ENCODE results near the gene FREM2. TPM values are rescaled to one million over a fixed set of nuclear protein-coding genes. Genes with fewer than 3 reads are reported as not detected.

The FREM2 gene
- total RNA-seq, 4 donors from 2014 or later, result 0.06 to 0.19 (median 0.13) TPM; not detected in 1

- no peaks in the 10 kb centered on the region for H3K36me3 ChIP-seq
- no peak overlapping the region for H3K27ac ChIP-seq
- TF ChIP-seq CTCF (IDR thresholded peaks at IDR 0.05) (no peak), POLR2A (IDR thresholded peaks at IDR 0.05) (no peak)
- intact Hi-C loops (cut with DNase I), result no loop called here
- no peaks in the 10 kb centered on the region for H3K4me1 ChIP-seq
- WGBS, 2 donors, result 57 to 62% methylated on average over 8 of the region's 8 CpGs
- no peaks in the 10 kb centered on the region for H3K27me3 ChIP-seq
- no peak overlapping the region for H3K4me3 ChIP-seq
- H3K9me3 ChIP-seq, result no peaks in the 10 kb centered on the region
- no peak for DNase-seq
Observed at GRCh38 chr13:38830442-38831045, 143.7 kb downstream of the FREM2 start.

- DNase-seq, result no peak
- no peak overlapping the region for H3K4me3 ChIP-seq
- no peaks in the 10 kb centered on the region for H3K4me1 ChIP-seq
- H3K36me3 ChIP-seq, result no peaks in the 10 kb centered on the region
- no peak overlapping the region for H3K27ac ChIP-seq
- intact Hi-C loops (cut with DNase I), result no loop called here
- 38 to 85% methylated on average over 1 of the region's 1 CpG for WGBS, 2 donors
- H3K9me3 ChIP-seq, result peaks cover 0 to 1% (median 0%) of the 10 kb centered on the region in 3 donors
- H3K27me3 ChIP-seq, result no peaks in the 10 kb centered on the region
- TF ChIP-seq POLR2A (IDR thresholded peaks at IDR 0.05) (no peak), CTCF (IDR thresholded peaks at IDR 0.05) (no peak)
Observed at GRCh38 chr13:38844581-38844980, 157.7 kb downstream of the FREM2 start.

- no peak overlapping the region for H3K27ac ChIP-seq
Observed at GRCh38 chr13:38848360-38848759, 161.5 kb downstream of the FREM2 start.

GRCh38 chr13:38849315-38849714 is 162.4 kb downstream of the FREM2 start:
- Histone ChIP-seq H3K36me3 (no peaks in the 10 kb centered on the region), H3K27me3 (no peaks in the 10 kb centered on the region), H3K4me3 (no peak overlapping the region), H3K4me1 (no peaks in the 10 kb centered on the region), H3K9me3 (no peaks in the 10 kb centered on the region), H3K27ac (no peak overlapping the region)
- TF ChIP-seq POLR2A (IDR thresholded peaks at IDR 0.05) (no peak), CTCF (IDR thresholded peaks at IDR 0.05) (no peak)
- DNase-seq, result no peak
- intact Hi-C loops (cut with DNase I), result no loop called here
- 57 to 61% methylated on average over 4 of the region's 4 CpGs for whole genome bisulfite sequencing, 2 donors

More at GRCh38 chr13:38848360-38848759, 161.5 kb downstream of the FREM2 start:
- WGBS, 2 donors, result 81 to 91% methylated on average over 7 of the region's 7 CpGs
- Histone ChIP-seq H3K4me1 (no peaks in the 10 kb centered on the region), H3K9me3 (no peaks in the 10 kb centered on the region), H3K36me3 (no peaks in the 10 kb centered on the region), H3K4me3 (no peak overlapping the region), H3K27me3 (no peaks in the 10 kb centered on the region)
- no peak for TF ChIP-seq POLR2A (IDR thresholded peaks at IDR 0.05)
- no peak for TF ChIP-seq CTCF (IDR thresholded peaks at IDR 0.05)
- intact Hi-C loops (cut with DNase I), result no loop called here
- no peak for DNase-seq

GRCh38 chr13:38850868-38851626 is 164.2 kb downstream of the FREM2 start:
- TF ChIP-seq CTCF (IDR thresholded peaks at IDR 0.05), result no peak
- no peak for TF ChIP-seq POLR2A (IDR thresholded peaks at IDR 0.05)
- 73 to 80% methylated on average over 5 of the region's 5 CpGs for WGBS, 2 donors
- no peak overlapping the region for H3K4me3 ChIP-seq

More at GRCh38 chr13:38850868-38851626, 164.2 kb downstream of the FREM2 start:
- no peaks in the 10 kb centered on the region for H3K27me3 ChIP-seq
- H3K27ac ChIP-seq, result no peak overlapping the region
- no peak for DNase-seq
- no peaks in the 10 kb centered on the region for H3K9me3 ChIP-seq
- H3K4me1 ChIP-seq, result no peaks in the 10 kb centered on the region
- intact Hi-C loops (cut with DNase I), result no loop called here
- H3K36me3 ChIP-seq, result no peaks in the 10 kb centered on the region

Measured in esophagus squamous epithelium (tissue), 5 donors.